ENCODE data around the gene ZNF546.
"Not testable (repeated sequence)": the region's sequence is repeated elsewhere in the genome, so short reads cannot be mapped to it uniquely, and the experiment has no call there.

The ZNF546 gene
- 0.83 to 10.3 (median 4.6) reads per million in 17 experiments for total RNA-seq

DNA sequence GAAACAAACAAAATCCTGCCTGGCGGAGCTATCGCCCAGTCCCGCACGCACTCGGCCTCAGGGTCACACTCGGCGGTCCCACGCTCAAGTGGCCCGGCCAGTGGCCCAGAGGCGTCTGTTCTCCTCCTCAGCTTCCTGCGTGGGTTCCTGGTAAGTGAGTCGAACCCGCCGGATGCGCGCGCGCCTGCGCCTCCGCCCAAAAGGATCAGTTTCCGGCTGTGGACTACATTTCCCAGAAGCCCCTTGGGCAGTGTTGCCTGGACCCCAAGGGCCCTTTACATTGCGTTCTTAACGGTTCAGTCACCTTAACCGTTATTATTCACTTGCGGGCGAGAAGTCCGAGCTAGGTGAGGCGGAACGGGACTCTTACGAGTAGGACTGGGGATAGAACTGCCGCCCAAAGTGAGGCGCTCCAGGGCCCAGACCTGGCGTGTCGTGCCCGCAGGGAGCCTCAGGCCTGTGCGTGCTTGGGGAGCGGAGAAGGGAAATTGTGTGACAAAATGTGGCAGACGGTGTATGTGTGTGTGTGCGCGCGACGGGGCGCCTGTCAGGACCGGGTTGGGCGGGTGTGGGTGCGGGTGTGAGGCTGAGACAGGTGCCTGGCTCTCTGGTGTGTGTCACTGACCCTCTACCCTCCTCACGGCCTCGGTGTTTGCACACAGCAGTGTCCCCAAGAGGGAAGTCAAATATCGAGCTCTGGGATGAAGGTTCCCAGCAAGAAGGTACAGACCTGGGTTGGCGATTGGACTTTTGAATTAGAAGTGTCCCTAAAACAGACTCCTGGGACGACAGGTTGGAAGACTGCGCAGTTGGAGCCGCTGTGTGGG, at the start of gene ZNF546:
TSS of gene ZNF546 (plus strand) at position 250 of the 827 bp plus-strand sequence. CDS start 1,267 bp downstream, outside the sequence.
- DNase-seq: peak; percentile 92 to 96 (median 94)

DNA sequence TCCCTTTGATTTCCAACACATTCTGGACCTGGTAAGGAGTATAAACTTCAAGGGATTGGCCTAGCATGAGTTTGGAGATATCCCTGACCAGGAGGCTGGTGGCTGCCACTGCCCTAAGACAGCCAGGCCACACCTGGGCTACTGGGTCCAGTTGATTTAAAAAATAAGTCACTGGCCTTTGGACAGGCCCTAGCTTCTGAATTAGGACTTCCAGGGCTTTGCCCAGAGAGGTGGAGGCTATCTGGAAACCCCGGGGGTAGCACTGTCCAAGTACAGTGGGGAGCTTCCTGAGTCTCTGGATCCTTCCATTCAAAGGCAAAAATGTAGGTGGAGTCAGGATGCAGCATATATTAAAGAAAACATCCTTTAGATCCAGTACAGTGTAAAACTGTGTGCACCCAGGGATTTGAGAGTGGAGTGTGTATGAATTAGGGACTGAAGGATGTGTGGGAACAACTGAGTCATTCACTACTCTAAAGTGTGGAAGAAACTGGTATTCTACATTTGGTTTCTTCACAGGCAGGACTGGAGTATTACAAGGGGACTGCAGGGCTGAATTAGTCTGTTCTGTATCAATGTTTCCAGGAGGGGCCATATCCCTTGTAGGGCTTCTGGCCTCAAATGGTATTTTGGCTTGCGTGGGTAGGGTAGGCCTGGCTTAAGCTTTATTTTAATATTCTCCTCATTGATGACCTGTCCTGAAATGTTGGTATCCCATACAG, 47.7 kb upstream of the ZNF546 start:
- no peak for DNase-seq

DNA sequence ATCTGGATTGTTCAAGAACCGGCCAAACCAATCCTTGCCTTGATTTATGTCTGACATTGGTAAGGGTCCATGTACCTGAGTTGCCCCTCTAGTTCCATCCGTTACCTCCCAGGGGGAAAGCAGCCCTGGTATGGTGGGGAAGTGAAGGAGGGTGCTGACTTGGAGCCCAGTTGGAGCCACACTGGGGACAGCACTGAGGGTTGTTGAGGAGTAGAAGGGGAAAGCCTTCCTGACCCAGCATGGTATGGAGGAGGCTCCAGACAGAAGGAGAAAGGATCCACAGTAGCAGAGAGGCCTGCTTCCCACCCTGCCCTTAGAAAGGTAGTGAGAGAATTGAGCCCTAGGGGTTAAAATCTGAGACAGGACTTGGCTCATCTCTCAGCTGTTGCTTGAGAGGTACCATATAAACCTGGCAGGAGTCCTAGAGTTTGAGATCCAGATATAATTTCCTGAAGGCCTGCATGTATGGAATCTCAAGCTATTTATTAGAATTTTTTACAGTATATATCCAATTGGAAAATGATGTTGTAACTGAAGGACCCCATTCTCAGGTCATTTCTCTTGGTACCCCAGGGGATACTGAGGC, 45.7 kb upstream of the ZNF546 start:
- no peak for DNase-seq

DNA sequence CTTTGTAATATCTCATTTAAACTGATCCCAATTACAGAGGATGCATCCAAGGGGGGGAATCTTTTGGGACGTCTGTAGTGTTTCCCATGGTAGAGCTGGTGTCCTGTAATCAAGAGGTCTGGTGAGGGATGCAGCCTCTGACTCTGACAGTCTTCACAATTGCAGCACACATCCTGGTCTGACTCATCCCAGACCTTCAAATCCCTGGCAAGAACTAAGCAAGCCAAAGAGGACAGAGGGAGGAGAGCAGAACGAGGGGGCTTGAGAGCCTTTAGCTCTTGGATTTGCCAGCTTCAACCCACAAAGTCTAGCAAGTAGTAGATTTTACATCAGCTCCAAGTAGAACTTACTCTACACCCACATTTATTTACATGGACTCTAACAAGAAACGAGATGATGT, 45.2 kb upstream of the ZNF546 start:
- DNase-seq: peak; percentile 53 to 73 (median 60)

GRCh38 chr19:39953915-39954314, 42.9 kb upstream of the ZNF546 start:
- no peak for DNase-seq

DNA sequence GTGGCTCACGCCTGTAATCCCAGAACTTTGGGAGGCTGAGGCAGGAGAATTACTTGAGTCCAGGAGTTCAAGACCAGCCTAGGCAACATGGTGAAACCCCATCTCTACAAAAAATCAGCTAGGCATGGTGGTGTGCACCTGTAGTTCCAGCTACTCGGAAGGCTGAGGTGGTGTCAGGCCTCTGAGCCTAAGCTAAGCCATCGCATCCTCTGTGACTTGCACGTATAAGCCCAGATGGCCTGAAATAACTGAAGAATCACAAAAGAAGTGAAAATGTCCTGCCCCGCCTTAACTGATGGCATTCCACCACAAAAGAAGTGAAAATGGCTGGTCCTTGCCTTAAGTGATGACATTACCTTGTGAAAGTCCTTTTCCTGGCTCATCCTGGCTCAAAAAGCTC, 39.0 kb upstream of the ZNF546 start:
- DNase-seq: not testable (repeated sequence)

GRCh38 chr19:39958942-39959341, 37.9 kb upstream of the ZNF546 start:
- DNase-seq: not testable (repeated sequence)

DNA sequence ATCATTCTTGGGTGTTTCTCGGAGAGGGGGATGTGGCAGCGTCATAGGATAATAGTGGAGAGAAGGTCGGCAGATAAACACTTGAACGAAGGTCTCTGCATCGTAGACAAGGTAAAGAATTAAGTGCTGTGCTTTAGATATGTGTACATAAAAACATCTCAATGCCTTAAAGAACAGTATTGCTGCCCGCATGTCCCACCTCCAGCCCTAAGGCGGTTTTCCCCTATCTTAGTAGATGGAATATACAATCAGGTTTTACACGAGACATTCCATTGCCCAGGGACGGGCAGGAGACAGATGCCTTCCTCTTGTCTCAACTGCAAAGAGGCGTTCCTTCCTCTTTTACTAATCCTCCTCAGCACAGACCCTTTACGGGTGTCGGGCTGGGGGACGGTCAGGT, 37.5 kb upstream of the ZNF546 start:
- DNase-seq: not testable (repeated sequence)

DNA sequence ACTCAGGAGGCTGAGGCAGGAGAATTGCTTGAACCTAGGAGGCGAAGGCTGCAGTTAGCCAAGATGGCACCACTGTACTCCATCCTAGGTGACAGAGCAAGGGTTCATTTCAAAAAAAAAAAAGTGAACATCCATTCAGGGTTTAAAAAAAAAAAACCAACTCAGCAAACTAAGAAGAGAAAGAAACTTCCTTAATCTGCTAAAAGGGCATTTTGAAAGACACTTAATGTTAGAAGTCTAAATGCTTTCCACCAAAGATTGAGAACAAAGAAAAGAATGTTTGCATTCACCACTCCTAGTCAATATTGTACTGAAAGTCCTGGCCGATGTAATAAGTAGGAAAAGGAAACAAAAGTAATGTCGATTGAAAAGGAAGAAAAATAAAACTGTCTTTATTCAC, 33.0 kb upstream of the ZNF546 start:
- DNase-seq: peak in 2 of 4 experiments; percentile 37 to 63

- DNase-seq: no peak
These were observed 30.2 kb upstream of the ZNF546 start for GRCh38 chr19:39966617-39967016.

- no peak for DNase-seq
These were observed 29.3 kb upstream of the ZNF546 start for GRCh38 chr19:39967561-39967960.

DNA sequence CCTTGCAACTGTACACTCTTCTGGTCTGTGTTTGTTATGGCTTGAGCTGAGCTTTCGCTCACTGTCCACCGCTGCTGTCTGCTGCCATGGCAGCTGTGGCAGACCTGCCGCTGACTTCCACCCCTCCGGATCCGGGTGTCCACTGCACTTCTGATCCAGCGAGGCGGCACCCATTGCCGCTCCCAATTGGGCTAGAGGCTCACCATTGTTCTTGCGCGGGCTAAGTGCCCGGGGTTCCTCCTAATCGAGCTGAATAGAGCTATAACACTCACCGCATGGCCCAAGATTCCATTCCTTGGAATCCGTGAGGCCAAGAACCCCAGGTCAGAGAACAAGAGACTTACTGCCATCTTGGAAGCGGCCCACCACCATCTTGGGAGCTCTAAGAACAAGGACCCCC, 28.1 kb upstream of the ZNF546 start:
- no peak for DNase-seq

DNA sequence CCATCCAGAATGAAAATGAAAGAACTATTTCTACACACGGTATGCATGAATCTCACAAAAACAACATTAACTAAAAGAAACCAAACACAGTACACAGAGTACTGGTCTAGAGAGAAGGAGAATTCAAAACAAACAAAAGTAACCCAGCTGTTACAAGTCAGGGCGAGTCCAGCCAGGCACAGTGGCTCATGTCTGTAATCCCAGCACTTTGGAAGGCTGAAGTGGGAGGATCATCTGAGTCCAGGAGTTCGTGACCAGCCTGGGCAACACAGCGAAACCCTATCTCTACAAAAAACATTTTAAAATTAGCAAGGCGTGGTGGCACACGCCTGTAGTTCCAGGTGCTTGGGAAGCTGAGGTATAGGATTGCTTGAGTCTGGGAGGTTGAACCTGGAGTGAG, 27.6 kb upstream of the ZNF546 start:
- DNase-seq: no peak

DNA sequence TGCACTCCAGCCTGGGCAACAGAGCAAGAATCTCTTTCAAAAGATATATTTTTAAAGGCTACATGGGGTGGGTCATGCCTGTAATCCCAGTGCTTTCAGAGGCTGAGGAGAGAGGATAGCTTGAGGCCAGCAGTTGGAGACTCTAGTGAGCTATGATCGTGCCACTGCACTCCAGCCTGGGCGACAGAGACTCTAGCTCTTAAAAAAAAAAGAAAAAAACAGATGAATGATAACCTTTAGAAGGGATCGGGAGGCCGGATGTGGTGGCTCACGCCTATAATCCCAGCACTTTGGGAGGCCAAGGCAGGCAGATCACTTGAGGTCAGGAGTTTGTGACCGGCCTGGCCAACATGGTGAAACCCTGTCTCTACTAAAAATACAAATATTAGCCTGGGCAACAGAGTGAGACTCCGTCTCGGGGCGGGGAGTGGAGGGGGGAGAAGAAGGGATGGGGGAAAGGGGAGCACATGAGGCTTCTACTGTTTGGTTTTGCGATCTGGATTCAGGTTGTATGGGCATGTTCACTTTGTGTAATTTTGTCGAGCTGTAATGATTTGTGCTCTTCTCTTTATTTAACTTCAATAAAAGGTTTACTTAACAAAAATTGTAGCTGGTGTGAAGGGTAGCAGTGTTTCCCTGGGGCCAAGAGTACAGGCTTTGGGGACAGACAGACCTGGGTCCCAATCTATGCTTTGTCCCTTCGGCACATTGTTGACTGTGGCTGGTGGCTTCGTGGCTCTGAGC, 27.0 kb upstream of the ZNF546 start:
- no peak for DNase-seq

GRCh38 chr19:39970425-39970674, 26.5 kb upstream of the ZNF546 start:
- peak in 2 of 4 experiments; percentile 47 to 67 for DNase-seq

GRCh38 chr19:39970675-39971379, 26.0 kb upstream of the ZNF546 start, which contains the start of gene PSMC4:
Gene PSMC4, plus strand, starts transcription at chr19:39971165. Its CDS starts 38 bp downstream, at chr19:39971203.
- DNase-seq: peak; percentile 99 to 100 (median 100)

DNA sequence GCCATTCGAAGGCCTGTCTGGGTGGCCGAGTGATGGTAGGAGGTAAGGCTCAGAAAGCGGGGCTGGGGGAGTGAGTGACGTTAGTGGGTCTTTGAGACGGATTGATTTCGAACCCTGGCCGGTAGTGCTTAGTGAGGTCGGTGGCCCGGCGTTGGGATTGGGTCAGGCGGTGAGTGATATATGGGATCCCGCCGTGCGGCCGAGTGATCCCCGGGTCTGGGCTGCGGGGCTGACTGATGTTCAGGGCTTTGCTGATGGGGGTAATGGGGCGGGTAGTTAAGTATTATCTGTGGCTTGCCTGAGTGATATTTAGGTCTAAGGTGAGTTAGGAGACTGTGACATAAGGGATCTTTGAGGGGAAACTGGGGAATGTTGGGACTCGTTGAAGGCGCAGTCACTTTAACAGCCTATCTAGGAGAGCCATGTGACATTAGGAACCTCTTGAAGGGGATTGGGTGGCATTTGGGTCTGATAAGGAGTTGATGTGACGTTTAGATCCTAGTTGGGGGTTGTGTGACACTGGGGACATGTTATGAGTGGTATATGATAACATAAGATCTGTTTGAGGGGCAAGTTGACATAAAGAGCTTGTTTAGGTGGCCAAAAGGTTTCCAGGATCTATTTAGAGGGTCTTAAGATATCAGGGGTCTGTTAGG, 25.4 kb upstream of the ZNF546 start:
- DNase-seq: peak in 3 of 4 experiments; percentile 19 to 38 (median 21)

DNA sequence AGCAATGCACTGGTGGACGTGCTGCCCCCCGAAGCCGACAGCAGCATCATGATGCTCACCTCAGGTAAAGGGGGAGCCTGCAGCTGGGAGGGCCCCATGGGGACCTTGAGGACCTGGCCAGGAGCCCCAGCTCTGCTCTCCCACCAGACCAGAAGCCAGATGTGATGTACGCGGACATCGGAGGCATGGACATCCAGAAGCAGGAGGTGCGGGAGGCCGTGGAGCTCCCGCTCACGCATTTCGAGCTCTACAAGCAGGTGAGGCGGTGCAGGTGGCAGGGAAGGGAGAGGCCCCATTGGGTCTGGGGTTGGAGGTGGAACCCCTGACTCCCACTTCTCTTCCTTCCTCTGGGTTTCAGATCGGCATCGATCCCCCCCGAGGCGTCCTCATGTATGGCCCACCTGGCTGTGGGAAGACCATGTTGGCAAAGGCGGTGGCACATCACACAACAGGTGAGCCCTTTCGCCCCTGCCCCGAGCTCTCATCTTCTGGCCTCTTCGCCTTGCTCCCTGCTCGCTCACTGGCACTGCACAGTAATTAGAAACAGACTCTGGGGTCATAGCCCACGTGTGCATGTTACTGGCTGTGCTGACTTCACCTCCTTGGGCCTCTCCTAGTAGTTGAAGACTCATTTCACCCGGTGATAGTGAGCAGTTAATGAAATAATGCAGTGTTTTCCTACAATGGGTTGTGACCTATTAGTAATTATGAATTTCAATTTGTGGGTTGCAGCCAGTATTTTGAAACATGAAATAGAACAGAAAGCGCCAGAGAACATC, 22.3 kb upstream of the ZNF546 start:
- no peak for DNase-seq

GRCh38 chr19:39982883-39983282, 14.0 kb upstream of the ZNF546 start:
- no peak for DNase-seq

DNA sequence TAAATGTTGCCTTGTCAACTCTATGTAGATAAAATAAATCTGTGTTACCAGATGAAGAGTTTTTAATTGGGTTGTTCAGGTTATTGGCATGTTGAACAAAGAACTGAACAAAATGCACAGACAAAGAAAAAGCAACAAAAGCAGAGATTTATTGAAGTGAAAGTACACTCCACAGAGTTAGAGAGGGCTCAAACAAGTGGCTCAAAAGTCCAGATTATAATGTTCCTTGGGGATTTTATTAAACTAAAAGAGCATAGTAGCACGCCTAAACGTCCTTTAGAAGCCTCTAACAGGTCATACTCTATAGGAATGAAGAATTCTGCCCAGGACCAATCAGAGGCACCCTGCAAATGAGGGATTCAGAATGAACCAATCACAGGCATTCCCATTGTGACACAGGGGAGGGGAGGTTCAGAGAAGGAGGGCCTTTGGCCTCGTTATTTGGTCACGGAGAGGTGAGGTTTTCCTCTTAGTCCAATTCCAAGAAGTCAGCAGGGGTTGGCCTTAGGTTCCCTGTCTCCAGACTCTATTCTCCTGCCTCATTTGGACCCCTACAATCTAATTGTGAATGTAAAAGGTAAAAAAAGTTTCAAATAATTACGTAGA, 13.1 kb upstream of the ZNF546 start:
- no peak for DNase-seq

All from suppressor macrophage (primary cell).